HG02870 (cell line): ENCODE results near the gene MYH9.
"Not testable (repeated sequence)": the region's sequence is repeated elsewhere in the genome, so short reads cannot be mapped to it uniquely, and the experiment has no call there.

ENCODE experiments used
- ATAC-seq: cut with Tn5 transposase; IDR thresholded peaks from one replicate; pipeline ENCODE4 v1.9.1; 2021; ENCODE audit warnings: mild to moderate bottlenecking, moderate library complexity; ENCODE audit not compliant: unreplicated experiment

Gene MYH9

DNA sequence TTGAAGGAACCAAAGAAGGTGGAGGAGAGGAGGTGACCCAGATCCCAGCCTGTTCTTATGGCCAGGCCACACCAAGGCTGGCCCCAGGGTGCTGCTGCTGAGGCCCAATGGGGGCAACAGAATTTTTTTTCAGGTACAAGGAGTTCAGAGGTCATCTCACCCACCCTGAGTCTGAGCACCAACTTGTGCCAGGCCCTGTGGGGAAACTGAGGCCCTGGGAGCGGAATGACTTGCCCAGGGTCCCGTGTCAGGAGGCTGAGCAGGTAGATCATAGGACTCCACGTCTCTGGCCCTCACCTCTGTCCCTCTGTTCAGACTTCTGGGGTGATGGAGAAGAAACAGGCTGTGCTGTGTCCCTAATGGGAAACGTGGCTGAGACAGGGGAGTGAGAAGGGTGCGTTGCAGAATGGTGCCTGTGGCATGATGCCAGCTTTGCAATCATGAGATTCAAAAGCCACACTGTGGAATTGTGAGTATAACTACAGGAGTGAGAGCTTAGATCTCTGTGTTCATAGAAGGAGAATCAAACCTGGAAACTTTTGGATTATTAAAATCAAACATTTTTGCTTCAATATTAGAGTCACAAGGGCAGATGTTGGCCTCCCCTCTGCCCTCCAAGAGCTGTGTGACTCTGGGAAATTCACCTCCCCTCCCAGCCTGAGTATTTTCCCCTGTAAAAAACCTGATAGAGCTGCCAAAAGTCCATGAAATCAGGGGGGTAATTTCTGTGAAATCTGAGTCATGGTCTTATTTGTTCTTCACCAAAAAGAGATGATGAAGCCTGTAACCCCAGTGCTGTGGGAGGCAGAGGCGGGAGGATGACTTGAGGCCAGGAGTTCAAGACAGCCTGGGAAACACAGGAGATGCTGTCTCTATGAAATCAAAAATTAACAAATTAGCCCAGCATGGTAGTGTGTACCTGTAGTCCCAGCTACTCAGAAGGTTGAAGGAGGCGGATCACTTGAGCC is 134.0 kb downstream of the MYH9 start:
- ATAC-seq = no peak

DNA sequence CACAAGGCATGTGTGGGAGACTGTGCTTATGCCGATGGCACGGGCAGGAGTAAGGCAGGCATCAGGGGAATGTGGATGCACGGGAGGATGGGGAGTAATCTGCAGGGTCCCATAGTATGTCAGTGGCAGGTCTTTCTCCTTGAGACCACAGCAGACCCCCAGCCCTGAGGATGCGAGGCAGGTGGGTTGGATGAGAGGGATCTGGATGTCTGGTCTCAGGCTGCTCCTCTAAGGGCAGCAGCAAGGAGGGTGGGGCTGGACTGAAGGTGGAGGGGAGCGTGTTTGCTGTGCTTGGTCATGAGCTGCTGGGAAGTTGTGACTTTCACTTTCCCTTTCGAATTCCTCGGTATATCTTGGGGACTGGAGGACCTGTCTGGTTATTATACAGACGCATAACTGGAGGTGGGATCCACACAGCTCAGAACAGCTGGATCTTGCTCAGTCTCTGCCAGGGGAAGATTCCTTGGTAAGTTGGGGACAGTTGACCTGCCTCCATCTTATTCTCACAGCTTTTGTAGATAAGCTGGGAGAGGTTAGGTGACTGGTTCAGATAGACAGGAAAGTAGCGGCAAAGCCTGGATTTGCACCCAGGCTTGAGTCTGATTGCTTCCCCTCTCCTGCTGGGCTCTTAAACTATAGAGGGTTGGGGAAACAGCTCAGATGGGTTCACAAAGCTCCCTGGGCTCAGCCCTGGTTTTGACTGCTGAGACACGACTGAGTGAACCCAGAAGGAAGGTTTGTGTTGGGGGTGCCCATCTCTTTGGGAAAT is 134.8 kb downstream of the MYH9 start, which contains the start of gene APOL1:
TSS of gene APOL1 (plus strand) at position 380 of the 769 bp plus-strand sequence. CDS start 1,823 bp downstream, outside the sequence.
- ATAC-seq = no peak

DNA sequence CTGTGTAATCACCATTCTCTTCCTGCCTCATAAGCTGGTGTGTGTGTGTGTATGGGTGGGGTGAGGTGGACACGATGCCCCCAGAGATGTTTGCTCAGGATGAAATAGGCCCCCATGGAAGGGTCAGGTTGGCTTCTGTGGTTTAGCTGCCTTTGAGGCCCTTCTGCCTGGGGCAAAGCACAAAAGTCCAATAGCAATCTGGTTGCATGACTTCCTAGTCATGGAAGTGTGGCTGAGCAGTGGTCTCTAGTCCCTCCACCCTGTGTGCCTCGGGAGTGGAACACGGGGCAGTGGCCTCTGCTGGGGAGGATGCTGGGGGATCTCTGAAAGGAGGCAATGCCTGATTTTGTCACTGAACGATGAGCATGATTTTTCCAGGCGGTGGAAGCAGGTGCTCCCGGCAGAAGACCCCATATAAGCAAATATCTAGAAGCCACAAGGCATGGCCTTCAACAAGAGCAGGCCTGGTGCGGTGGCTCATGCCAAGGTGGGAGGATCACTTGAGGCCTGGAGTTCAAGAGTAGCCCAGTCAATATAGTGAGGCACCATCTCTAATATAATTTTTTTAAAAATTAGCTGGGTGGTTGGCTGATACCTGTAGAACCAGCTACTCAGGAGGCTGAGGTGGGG is 135.7 kb downstream of the MYH9 start:
- not testable (repeated sequence) for ATAC-seq

DNA sequence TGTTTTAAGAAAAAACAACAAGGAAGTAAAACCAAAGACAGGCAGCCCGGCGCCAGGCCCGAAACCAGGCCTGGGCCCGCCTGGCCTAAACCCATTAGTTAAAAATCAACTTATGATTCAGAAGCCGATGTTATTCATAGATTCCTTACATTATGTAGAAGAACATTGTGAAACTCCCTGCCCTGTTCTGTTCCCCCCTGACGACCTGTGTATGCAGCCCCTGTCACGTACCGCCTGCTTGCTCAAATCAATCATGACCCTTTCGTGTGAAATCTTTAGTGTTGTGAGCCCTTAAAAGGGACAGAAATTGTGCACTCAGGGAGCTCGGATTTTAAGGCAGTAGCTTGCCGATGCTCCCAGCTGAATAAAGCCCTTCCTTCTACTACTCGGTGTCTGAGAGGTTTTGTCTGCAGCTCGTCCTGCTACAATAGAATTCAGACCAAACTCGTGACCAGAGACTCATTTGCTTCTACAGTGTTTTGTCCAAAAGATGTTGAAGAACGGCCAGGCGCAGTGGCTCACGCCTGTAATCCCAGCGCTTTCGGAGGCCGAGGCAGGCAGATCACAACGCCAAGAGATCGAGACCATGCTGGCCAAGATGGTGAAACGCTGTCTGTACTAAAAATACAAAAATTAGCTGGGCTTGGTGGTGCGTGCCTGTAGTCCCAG is 137.3 kb downstream of the MYH9 start:
- not testable (repeated sequence) for ATAC-seq

DNA sequence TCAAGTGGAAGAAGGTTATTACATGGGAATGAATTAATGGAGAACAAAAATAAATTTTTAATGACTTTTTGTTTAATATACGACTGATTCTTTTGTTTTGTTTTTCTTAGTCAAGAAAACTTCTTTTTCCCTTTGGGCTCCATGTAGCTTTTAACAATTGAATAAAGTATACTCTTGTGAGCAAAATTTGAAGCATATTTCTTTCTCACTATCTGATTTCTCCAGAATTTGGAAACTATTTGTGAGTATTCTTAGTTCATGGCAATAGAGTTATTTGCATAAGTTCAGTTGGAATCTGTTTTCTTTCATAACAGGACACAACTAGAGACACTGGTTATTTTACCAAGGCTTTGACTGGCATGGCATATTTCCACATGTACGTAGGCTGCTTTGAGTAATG is 138.6 kb downstream of the MYH9 start:
- ATAC-seq = no peak

DNA sequence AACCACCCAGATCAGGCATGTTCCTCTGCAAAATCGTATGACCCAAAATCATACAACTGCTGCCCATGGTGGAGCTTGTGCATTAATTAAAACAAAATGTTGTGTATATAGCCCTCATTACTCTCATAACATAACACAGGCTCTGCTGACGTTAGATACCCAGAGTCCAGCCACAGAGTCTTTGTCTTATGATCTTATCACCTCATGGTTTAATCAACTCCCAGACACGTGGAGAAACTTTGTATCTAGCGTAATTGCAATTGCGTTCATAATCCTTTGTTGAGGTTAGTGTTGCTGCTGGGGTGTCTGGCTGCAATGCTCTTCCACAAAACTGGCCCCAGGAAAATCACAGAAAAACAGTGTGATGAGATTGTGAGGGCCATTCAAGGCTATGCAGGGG is 139.8 kb downstream of the MYH9 start:
- ATAC-seq = no peak

DNA sequence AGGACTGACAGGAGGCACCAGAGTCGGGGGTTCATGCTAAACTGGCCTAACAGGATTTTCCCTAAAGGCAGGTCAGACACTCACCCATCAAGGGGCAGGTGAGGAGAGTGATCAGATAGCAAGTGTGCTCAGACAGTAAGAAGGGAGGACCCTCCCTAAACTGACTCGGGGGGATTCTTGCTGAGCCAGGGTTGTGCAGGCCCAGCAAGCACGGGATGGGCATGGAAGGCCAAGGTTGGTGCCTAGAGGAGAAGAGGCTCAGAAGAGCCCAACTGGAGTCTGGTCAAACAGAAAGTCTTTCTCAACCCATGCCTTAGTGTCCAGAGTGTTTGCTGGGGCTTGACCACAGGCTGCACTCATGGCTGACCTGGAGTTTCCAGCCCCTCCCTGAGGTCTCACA is 141.0 kb downstream of the MYH9 start:
- ATAC-seq = no peak

DNA sequence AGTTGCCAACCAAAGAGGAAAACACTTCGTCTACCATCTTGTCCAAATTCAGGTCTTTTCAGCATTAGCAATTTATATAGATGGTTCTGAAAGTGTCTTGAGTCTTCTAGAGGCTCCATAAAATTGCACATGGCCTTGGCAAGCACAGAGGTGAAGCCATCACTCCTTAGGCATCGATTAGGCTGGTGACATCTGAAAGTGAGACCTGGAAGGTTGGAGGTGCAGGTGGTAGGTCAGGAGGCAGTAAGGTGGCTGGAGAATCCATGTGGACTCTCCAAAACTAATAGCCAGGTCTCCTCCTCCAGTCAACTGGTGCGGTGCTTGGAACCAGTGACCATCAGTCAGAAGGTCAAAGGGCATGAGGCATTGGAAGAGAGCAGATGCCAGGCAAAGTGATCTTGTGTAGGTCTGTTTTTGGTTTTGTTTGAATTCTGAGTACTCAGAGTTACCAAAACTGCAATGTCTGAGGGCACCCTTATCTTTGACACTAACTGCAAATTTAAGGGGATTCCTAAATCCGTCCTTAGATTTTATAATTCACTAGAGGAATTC is 141.9 kb downstream of the MYH9 start:
- ATAC-seq = no peak

DNA sequence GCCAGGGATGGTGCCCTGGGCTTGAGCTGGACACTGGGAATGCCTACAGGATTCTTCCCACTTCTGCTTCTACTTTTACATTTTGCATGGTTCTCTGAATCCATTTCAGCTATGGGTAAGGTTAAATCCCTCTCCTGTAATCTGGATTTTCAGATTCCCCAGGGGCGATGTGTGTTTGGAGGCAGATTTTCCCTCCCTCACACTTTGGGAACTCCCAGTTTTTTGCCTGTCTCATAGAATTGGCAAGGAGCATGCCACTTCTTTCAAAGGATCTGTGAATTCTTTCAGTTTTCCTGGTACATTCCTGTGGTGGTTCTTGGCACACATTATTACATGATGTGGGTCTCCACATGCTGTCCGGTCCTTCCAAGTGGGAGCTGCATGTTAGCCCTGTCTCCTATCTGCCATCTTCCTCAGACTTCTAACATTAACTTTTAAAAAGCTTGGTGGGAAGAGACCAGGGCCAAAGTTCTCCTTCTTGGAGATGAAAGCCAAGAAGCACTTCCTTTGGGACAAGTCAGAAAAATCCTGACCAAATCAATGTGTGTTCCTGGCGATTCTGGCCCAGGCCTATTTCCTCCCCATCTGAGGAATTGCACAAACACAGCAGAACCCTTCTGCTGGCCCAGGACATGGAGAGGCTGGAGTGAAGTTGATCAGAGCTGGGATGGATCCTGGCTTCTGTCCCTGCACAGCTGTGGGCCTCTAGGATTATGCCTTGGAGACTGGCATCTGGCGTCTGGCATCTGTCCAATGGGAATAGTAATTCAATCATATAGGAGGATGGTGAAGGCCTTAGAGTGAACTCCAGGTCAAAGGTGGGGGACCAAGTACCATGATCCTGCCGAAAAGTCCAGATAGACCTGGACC is 143.0 kb downstream of the MYH9 start:
- ATAC-seq = no peak

DNA sequence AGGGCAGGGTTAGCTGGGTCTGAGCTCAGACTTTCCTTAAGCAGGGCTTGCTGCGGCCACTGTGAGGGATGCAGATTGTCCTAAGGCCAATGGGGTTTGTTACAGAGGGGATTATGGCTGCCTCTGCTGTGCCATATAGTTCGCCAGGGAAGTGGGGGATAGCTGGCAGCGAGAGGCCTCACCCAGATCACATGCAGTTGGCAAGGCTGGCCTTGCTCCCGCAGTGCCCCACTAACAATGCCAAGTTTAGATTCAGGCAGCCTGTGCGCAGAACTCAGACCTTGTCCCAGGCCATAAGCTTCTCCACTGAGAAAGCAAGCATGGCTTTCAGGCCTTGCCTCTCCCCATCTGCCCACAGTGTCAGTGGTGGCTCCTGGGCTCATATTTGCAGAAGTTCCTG is 143.8 kb downstream of the MYH9 start:
- ATAC-seq = no peak

DNA sequence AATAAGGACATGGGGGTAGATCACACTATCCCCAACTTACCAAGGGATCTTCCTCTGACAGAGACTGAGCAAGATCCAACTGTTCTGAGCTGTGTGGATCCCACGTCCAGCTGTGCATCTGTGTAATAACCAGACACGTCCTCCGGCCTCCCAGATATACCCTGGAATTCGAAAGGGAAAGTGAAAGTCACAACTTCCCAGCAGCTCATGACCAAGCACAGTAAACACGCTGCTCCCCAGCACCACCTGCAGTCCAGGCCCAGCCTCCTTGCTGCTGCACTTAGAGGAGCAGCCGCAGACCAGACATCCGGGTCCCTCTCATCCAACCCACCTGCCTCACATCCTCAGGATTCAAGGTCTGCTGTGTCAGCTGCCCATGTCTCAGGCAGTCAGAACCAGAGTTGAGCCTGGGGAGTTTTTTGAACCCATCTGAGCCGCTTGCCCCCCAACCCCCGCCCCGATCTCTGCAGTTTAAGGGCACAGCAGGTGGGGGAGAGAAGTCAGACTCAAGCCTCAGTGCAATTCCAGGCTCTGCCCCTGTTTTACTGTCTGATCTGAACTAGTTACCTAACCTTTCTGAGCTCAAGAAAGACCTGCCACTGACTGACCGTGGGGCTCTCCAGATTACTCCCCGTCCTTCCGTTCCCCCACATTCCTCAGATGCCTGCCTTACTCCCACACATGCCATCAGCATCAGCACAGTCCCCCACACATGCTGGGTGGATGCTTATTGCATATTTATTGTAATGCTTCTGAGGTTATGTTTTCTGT is 148.2 kb downstream of the MYH9 start, which contains the start of gene APOL2:
TSS of gene APOL2 (minus strand) at position 127 of the 771 bp plus-strand sequence. CDS start 6,365 bp downstream, outside the sequence.
- ATAC-seq = peak; percentile 90

DNA sequence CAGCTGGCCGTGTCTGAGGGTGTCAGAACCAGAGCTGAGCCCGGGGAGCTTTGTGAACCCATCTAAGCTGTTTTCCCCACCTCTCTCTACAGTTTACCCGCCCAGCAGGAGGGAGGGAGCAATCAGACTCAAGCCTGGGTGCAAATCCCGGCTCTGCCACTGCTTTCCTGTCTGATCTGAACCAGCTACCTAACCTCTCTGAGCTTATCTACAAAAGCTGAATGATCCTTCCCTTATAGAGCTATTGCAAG is 148.7 kb downstream of the MYH9 start:
- peak; percentile 14 for ATAC-seq

DNA sequence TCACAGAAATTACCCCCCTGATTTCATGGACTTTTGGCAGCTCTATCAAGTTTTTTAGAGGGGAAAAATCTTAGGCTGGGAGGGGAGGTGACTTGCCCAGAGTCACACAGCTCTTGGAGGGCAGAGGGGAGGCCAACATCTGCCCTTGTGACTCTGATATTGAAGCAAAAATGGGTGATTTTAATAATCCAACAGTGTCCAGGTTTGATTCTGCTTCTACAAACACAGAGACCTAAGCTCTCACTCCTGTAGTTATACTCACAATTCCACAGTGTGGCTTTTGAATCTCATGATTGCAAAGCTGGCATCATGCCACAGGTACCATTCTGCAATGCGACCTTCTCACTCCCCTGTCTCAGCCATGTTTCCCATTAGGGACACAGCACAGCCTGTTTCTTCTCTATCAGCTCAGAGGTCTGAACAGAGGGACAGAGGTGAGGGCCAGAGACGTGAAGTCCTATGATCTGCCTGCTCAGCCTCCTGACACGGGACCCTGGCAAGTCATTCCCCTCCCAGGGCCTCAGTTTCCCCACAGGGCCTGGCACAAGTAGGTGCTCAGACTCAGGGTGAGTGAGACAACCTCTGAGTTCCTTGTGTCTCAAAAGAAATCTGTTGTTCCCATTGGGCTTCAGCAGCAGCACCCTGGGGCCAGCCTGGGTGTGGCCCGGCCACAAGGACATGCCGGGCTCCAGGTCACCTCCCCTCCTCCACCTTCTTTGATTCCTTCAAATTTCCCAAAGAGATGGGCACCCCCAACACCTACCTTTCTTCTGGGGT is 149.2 kb downstream of the MYH9 start:
- ATAC-seq = no peak

DNA sequence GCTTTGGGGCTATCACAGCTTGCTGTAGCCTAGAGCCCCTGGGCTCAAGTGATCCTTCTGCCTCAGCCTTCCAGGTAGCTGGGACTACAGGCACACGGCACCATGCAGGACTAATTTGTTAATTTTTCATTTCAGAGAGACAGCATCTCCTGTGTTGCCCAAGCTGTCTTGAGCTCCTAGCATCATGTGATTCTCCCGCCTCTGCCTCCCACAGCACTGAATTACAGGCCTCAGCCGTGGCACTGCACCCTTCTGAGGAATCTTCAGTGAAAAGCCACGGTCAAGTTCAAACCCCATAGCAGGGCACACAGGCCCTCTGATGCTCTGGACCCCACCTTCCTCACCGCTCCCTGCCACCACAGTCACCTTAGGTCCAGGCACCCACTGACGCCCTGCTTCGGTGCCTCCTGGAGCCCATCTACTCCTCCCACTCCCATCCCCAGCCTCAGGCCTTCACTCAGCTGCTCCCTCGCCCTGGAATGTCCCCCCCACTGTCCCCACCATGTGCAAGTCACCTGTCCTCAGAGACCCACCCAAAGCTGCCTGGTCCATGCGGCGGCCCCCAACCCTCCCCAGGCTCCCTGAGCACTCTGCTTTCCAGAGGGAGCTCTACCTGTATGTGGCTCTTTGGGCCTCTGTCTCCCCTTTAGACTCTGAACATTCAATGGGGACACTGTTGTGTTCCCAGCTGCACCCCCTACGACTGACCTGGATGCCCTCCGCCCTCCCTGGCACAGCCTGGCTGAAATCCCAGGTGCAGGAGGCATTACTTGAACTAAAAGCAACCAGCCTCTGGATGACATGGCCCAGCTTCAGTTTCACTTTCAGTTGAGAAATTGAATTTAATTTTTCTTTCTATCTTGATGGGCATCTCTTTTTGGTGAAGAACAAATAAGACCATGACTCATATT is 150.1 kb downstream of the MYH9 start:
- no peak for ATAC-seq

DNA sequence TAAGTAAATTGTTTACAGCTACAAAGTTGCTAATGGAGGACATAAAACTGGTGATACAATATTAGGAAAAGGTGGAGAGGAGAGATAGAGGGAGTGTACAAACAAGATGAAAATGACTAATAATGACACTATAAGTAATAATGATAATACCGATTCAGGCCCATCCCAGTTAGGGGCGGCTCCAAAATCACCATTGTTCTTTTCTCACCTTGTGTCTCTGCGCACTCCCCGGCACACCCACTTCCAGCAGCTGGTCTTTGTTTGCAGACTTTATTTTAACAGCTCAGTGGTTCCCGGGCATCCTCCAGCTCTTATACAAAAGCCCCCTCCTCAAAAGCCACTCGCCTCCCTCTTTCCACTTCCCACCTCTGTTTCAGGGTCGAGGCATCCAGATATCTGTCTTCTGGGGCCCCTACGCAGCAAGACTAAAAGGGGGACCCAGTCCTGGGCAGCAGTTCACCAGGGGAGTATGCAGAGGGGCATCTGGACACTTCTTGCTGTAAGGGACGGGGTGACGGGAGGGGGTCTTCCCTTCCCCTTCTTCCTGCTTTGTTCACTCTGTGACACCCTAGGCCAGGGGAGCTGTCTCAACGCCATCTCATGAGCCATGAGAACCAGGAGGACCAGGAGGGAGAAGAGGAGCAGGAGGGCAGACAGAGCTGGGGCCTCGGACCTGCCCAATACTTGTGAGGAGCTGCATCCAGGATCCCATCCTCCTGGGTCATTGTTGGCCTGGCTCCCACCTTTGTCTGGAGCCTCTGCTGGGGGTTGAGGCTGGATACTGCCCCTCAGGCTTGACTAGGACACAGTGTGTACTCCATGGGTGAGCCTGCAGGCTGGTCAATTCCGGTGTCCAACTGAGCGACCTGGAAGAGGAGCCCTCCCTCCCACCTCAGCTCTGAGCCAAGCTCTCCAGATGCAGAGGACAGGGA is 151.1 kb downstream of the MYH9 start:
- no peak for ATAC-seq

DNA sequence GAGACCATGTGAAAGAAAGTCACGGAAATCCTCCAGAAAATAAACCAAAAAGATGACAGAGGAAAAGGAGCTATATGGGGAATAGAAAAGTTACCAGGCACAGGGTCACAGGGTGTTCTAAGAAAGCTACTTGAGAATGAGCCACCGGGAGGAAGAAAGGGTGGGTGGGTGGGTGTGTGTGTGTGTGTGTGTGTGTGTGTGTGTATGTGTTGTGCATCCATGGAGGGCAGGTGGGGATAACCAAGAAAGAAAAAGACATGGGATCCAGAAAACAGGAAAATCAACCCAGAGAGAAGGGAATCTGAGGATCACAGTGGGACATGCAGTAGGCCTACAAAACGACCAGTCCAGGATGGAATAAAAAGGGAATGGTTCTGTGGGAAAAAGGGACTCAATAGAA is 152.2 kb downstream of the MYH9 start:
- no peak for ATAC-seq
